GM21423 (cell line): ENCODE measurements around the gene IFT80.

Source experiments
- ATAC-seq: cut with Tn5 transposase; IDR thresholded peaks from one replicate; pipeline ENCODE4 v1.9.1; 2021; ENCODE audit warnings: mild to moderate bottlenecking, moderate library complexity; ENCODE audit not compliant: unreplicated experiment

Gene IFT80

DNA sequence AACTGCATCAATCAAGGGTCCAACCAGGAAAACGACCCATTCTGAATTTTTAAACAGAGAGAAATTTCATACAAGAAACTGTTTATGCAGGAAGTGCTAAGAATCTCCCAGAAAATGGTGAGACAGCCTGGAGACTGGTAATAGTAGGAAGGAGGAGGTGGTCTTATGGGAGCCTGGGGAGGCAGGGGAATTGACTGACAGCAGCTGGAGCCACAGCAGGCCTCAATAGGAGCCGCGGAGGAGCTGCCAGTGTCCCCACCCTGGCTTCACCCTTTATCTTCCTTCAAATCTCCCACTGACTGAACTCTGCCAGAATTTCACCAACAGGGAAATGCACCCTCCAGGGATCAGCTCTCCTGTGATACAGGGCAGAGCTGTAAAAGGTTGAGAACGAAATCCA, 181.3 kb downstream of the IFT80 start:
- no peak for ATAC-seq

DNA sequence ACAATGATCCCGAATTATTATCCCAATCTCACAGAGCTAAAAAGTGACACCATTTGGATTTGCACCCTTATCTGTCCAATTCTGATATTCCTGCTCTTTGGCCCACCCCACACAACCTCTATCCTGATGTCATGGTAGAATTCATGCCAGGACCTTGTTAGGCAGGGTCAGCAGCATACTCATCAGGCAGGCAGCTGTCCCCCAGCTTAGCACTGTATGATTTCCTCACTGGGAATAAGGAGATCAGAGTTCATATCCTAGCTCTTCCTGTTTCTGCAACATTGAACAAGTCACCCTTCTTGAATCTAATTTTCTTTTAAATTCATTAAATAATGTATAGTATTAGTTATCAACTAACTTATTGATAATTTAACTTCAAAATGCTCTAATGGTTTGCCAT, 185.8 kb downstream of the IFT80 start:
- ATAC-seq: no peak

DNA sequence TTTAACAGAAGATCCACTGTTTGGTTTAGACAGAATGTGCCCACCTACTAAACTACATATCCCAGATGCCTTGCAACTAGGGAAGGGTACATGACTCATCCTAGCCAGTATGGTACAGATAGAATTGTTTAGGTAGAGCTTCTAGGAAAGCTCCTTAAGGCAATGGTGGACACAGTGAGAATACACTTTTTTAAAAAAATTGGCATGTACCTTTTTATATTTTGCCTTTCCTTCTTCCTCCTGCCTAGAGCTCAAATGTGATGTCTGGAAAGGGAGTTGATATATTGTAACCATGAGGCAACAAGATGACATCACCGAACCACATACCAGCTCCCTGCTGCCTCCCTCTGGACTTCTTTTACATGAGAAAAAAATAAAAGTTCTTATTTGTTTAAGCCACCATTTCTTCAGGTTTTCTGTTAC, 188.2 kb downstream of the IFT80 start:
- ATAC-seq: peak; percentile 53

DNA sequence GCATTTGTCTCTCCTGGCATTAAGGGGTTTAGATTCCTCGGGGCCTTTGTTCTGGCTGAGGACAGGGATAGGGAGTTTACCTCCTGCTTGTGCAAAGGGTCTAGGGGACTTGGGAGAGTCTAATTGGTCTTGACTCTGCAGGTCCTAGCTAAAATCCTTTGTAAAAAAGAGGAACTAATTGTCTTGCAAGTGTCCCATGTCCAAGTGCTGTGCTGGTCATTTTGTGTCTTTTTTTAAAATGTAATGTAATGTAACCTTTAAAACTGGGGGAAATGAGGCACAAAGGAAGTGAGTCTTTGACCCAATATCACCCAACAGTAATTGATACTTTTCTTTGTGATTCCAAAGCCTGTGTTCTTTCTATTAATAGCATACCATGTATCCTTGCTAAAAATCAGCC, 188.7 kb downstream of the IFT80 start:
- no peak for ATAC-seq
